Activated naive CD4-positive, alpha-beta T cell treated with anti-CD3 and anti-CD28 coated beads, Interleukin-2, amount 50 U/mL, for 72 hours (primary cell): ENCODE measurements around the gene CD8A. TPM values are rescaled to one million over a fixed set of nuclear protein-coding genes. Genes with fewer than 3 reads are reported as not detected.
"Not testable (repeated sequence)": the region's sequence is repeated elsewhere in the genome, so short reads cannot be mapped to it uniquely, and the experiment has no call there.

Source experiments
- ATAC-seq, 2 donors: fragments of 150-1000 bp; cut with Tn5 transposase; 2 replicates each; pipeline ENCODE4 v1.10.0; 2021; ENCODE audit warnings: mild to moderate bottlenecking in 2 of 2, moderate library complexity in 2 of 2
- DNase-seq, 2 donors: peaks; one replicate each; pipeline ENCODE4 v3.0.0; 2021 to 2022; ENCODE audit warnings: low spot score in 2 of 2
- H3K27ac Mint-ChIP-seq, 2 donors: one replicate each; pipeline ENCODE4 v1.8.0; 2022; ENCODE audit warnings: mild to moderate bottlenecking in 2 of 2, mixed read lengths in 2 of 2
- H3K36me3 Mint-ChIP-seq, 2 donors: one replicate each; pipeline ENCODE4 v1.8.0; 2022; ENCODE audit warnings: mixed read lengths in 2 of 2
- H3K9me3 Mint-ChIP-seq, 2 donors: one replicate each; pipeline ENCODE4 v1.8.0; 2022; ENCODE audit warnings: mixed read lengths in 2 of 2
- total RNA-seq, 2 donors: library from RNA; stranded (reverse); gene quantifications; one replicate each; pipeline ENCODE4 v1.2.3, GENCODE V29; 2022

The CD8A gene
- 1 to 10 TPM in 1 of 2 donors, under 1 TPM in 1; 0.31 to 1.7 TPM for total RNA-seq

GRCh38 chr2:86790676-86791572, at the start of gene CD8A:
Gene CD8A (minus strand): TSS chr2:86790913. CDS start chr2:86790825, 88 bp downstream.
- H3K27ac Mint-ChIP-seq, result peak within 1 kb of the TSS; percentile 29 to 36
- DNase-seq (peak; percentile 15 to 58), ATAC-seq (peak; percentile 51 to 81)
- H3K9me3 Mint-ChIP-seq, result peaks cover 10 to 11% of the 10 kb centered on the region in 2 donors
- peaks cover 11 to 32% of the 10 kb centered on the region in 2 donors for H3K36me3 Mint-ChIP-seq

GRCh38 chr2:86839871-86840548, 49.3 kb upstream of the CD8A start:
- not testable (repeated sequence) for ATAC-seq, H3K36me3 Mint-ChIP-seq, DNase-seq, H3K27ac Mint-ChIP-seq, H3K9me3 Mint-ChIP-seq

GRCh38 chr2:86839455-86839854, 48.7 kb upstream of the CD8A start:
- not testable (repeated sequence) for H3K27ac Mint-ChIP-seq, H3K9me3 Mint-ChIP-seq, H3K36me3 Mint-ChIP-seq, DNase-seq, ATAC-seq

GRCh38 chr2:86837714-86838113, 47.0 kb upstream of the CD8A start:
- not testable (repeated sequence) for DNase-seq, ATAC-seq, H3K9me3 Mint-ChIP-seq, H3K36me3 Mint-ChIP-seq, H3K27ac Mint-ChIP-seq

GRCh38 chr2:86836915-86837695, 46.4 kb upstream of the CD8A start:
- DNase-seq (peak in 1 of 2 donors; percentile 65), ATAC-seq (peak; percentile 82 to 83)
- peak overlapping the region; percentile 14 to 86 for H3K27ac Mint-ChIP-seq
- not testable (repeated sequence) for H3K36me3 Mint-ChIP-seq, H3K9me3 Mint-ChIP-seq

GRCh38 chr2:86835548-86835889, 44.8 kb upstream of the CD8A start:
- not testable (repeated sequence) for H3K36me3 Mint-ChIP-seq, DNase-seq, H3K9me3 Mint-ChIP-seq, H3K27ac Mint-ChIP-seq, ATAC-seq

- no peak for DNase-seq
- no peaks in the 10 kb centered on the region for H3K36me3 Mint-ChIP-seq
- H3K27ac Mint-ChIP-seq, result no peak overlapping the region
- no peaks in the 10 kb centered on the region for H3K9me3 Mint-ChIP-seq
- no peak for ATAC-seq
Measured at GRCh38 chr2:86833315-86833714, 42.6 kb upstream of the CD8A start.

GRCh38 chr2:86832334-86833096, 41.8 kb upstream of the CD8A start:
- H3K36me3 Mint-ChIP-seq, result no peaks in the 10 kb centered on the region
- DNase-seq (no peak), ATAC-seq (no peak)
- H3K9me3 Mint-ChIP-seq, result no peaks in the 10 kb centered on the region
- no peak overlapping the region for H3K27ac Mint-ChIP-seq

GRCh38 chr2:86831537-86831936, 40.8 kb upstream of the CD8A start:
- H3K27ac Mint-ChIP-seq, result no peak overlapping the region
- no peak for DNase-seq
- H3K9me3 Mint-ChIP-seq, result no peaks in the 10 kb centered on the region
- H3K36me3 Mint-ChIP-seq, result no peaks in the 10 kb centered on the region
- ATAC-seq, result no peak

- ATAC-seq (no peak), DNase-seq (no peak)
- H3K9me3 Mint-ChIP-seq, result peaks cover 0 to 6% of the 10 kb centered on the region in 2 donors
- peak overlapping the region in 1 of 2 donors; percentile 84 for H3K27ac Mint-ChIP-seq
- H3K36me3 Mint-ChIP-seq, result peaks cover 1 to 5% of the 10 kb centered on the region in 2 donors
Measured at GRCh38 chr2:86826951-86827350, 36.2 kb upstream of the CD8A start.

GRCh38 chr2:86825693-86826381, 35.1 kb upstream of the CD8A start:
- Mint-ChIP-seq H3K36me3 (peaks cover 5 to 8% of the 10 kb centered on the region in 2 donors), H3K9me3 (peaks cover 0 to 9% of the 10 kb centered on the region in 2 donors), H3K27ac (peak overlapping the region; percentile 22 to 26)
- DNase-seq (peak in 1 of 2 donors; percentile 22), ATAC-seq (peak; percentile 85 to 88)

- DNase-seq, result no peak
- peaks cover 0 to 9% of the 10 kb centered on the region in 2 donors for H3K9me3 Mint-ChIP-seq
- peak; percentile 5 to 19 for ATAC-seq
- H3K27ac Mint-ChIP-seq, result no peak overlapping the region
- peaks cover 5 to 8% of the 10 kb centered on the region in 2 donors for H3K36me3 Mint-ChIP-seq
Measured at GRCh38 chr2:86825036-86825692, 34.5 kb upstream of the CD8A start.

GRCh38 chr2:86822668-86823345, 32.1 kb upstream of the CD8A start:
- ATAC-seq (no peak), DNase-seq (no peak)
- Mint-ChIP-seq H3K27ac (no peak overlapping the region), H3K9me3 (peaks cover 0 to 9% of the 10 kb centered on the region in 2 donors), H3K36me3 (peaks cover 5 to 8% of the 10 kb centered on the region in 2 donors)

GRCh38 chr2:86821842-86822241, 31.1 kb upstream of the CD8A start:
- no peak for DNase-seq
- H3K27ac Mint-ChIP-seq, result no peak overlapping the region
- ATAC-seq, result no peak
- peaks cover 0 to 9% of the 10 kb centered on the region in 2 donors for H3K9me3 Mint-ChIP-seq
- H3K36me3 Mint-ChIP-seq, result peaks cover 5 to 8% of the 10 kb centered on the region in 2 donors

GRCh38 chr2:86821306-86821705, 30.6 kb upstream of the CD8A start:
- no peak for DNase-seq
- Mint-ChIP-seq H3K27ac (no peak overlapping the region), H3K36me3 (peaks cover 5 to 8% of the 10 kb centered on the region in 2 donors), H3K9me3 (peaks cover 0 to 9% of the 10 kb centered on the region in 2 donors)
- no peak for ATAC-seq
